CD8-positive, alpha-beta memory T cell (primary cell): ENCODE data around the gene GMDS. TPM values are rescaled to one million over a fixed set of nuclear protein-coding genes. Genes with fewer than 3 reads are reported as not detected.

Source experiments
- CTCF ChIA-PET: fragments of 350-600 bp; sonication (Branson Sonifier 250); formaldehyde crosslinking; loops from one replicate; lab custom pipeline; 2021; ENCODE audit warnings: antibody characterized with exemption; lab: Charles Lee
- POLR2A ChIA-PET: fragments of 350-600 bp; sonication (Branson Sonifier 250); formaldehyde crosslinking; loops from one replicate; lab custom pipeline; 2021; ENCODE audit warnings: antibody characterized with exemption; lab: Charles Lee
- DNase-seq, 5 donors: peaks; one replicate each; pipeline versions ENCODE4 v3.0.0 to v3.0.0-alpha.2; 2020 to 2022; ENCODE audit warnings: mixed read lengths in 1 of 5
- H3K27ac ChIP-seq: one replicate; pipeline ENCODE4 v1.7.0; 2013; ENCODE audit warnings: low read depth, mild to moderate bottlenecking, low read length, moderate library complexity
- H3K27me3 ChIP-seq: 2 replicates; pipeline ENCODE4 v1.7.0; 2013; ENCODE audit warnings: low read length, mild to moderate bottlenecking; ENCODE audit not compliant: insufficient read depth, poor library complexity, severe bottlenecking
- H3K36me3 ChIP-seq: 2 replicates; pipeline ENCODE4 v1.7.0; 2013; ENCODE audit warnings: mild to moderate bottlenecking, low read length, moderate library complexity; ENCODE audit not compliant: insufficient read depth
- H3K4me1 ChIP-seq: 2 replicates; pipeline ENCODE4 v1.7.0; 2013; ENCODE audit warnings: mild to moderate bottlenecking, low read length, moderate library complexity; ENCODE audit not compliant: insufficient read depth
- H3K4me3 ChIP-seq: 2 replicates; pipeline ENCODE4 v1.7.0; 2013; ENCODE audit warnings: mild to moderate bottlenecking, low read length
- H3K9me3 ChIP-seq: 2 replicates; pipeline ENCODE4 v1.7.0; 2013; ENCODE audit warnings: mild to moderate bottlenecking, low read length
- H3K27ac Mint-ChIP-seq, 8 donors: one replicate each; pipeline ENCODE4 v1.8.0; 2020 to 2021; ENCODE audit warnings: mixed read lengths in 8 of 8, mild to moderate bottlenecking in 6 of 8, inconsistent platforms in 3 of 8, moderate library complexity in 3 of 8
- H3K27me3 Mint-ChIP-seq, 2 donors: one replicate each; pipeline ENCODE4 v1.8.0; 2020 to 2021; ENCODE audit warnings: mixed read lengths in 2 of 2, mild to moderate bottlenecking in 1 of 2, moderate library complexity in 1 of 2
- H3K36me3 Mint-ChIP-seq, 3 donors: one replicate each; pipeline ENCODE4 v1.8.0; 2020 to 2021; ENCODE audit warnings: mixed read lengths in 3 of 3, inconsistent platforms in 1 of 3, mild to moderate bottlenecking in 1 of 3
- H3K4me1 Mint-ChIP-seq, 3 donors: one replicate each; pipeline ENCODE4 v1.8.0; 2020 to 2021; ENCODE audit warnings: mixed read lengths in 3 of 3, inconsistent platforms in 1 of 3, mild to moderate bottlenecking in 1 of 3
- H3K4me3 Mint-ChIP-seq, 7 donors: one replicate each; pipeline ENCODE4 v1.8.0; 2020 to 2021; ENCODE audit warnings: mixed read lengths in 7 of 7, mild to moderate bottlenecking in 6 of 7, moderate library complexity in 4 of 7, inconsistent platforms in 2 of 7
- H3K9me3 Mint-ChIP-seq, 5 donors: one replicate each; pipeline ENCODE4 v1.8.0; 2020 to 2022; ENCODE audit warnings: mixed read lengths in 5 of 5, mild to moderate bottlenecking in 3 of 5, moderate library complexity in 2 of 5, inconsistent platforms in 1 of 5
- polyA plus RNA-seq: library from polyadenylated mRNA; unstranded; fragments of 300-500 nt; fragmentation: Illumina TruSeq; gene quantifications from one replicate; pipeline ENCODE4 v1.2.3, GENCODE V29; 2021
- total RNA-seq, 2 experiments: library from RNA; stranded (reverse); gene quantifications; one replicate each; pipeline ENCODE4 v1.2.3, GENCODE V29; 2021

The GMDS gene
- total and polyA plus RNA-seq, 3 experiments from 2014 or later = 16.4 to 33.4 (median 28.6) TPM

DNA sequence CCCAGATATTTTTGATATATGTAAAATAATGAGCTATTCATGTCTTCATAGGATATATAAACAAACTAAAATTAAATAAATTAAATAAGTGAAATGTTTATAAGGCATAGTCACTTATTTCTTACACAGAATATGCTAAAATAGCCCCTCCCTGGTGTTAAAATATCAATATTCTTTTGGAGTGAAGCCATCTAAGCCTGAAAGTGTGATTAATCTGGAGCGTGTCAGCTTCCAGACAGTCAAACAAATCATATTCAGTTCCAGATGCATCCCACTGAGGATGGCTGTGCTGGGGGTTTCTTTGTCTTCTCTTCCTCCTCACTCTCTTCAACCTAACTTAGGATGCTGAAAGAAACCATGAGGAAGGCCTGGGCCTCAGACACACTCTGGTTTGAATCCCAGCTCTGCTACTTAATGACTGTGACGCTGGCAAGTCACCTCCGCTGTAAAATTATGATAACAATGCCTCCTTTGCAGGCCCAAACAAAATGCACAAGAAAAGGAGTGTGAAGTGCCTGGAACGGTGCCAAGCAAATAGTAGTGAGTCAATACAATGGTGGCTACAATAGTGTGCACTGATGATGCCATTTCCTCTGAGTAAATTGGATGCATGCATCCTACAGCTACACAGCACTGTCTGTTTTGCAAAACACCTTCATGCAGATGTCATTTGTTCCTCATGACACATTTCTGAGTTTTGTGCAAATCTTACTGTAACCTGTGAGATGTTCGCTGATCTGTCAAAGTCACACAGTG is 474.3 kb downstream of the GMDS start:
- H3K27me3 ChIP-seq = no peaks in the 10 kb centered on the region
- H3K9me3 ChIP-seq = no peaks in the 10 kb centered on the region
- no peak overlapping the region for H3K27ac ChIP-seq
- H3K27me3 Mint-ChIP-seq = no peaks in the 10 kb centered on the region
- peak overlapping the region in 4 of 8 donors; percentile 1 to 90 (median 33) for H3K27ac Mint-ChIP-seq
- H3K4me1 Mint-ChIP-seq = peaks cover 43 to 68% (median 63%) of the 10 kb centered on the region in 3 donors
- ChIA-PET POLR2A (no interaction called here), CTCF (no interaction called here)
- H3K4me1 ChIP-seq = peaks cover 18% of the 10 kb centered on the region
- no peaks in the 10 kb centered on the region for H3K9me3 Mint-ChIP-seq
- H3K36me3 ChIP-seq = no peaks in the 10 kb centered on the region
- H3K4me3 Mint-ChIP-seq = peak overlapping the region in 4 of 7 donors; percentile 9 to 85 (median 70)
- no peaks in the 10 kb centered on the region for H3K36me3 Mint-ChIP-seq
- no peak overlapping the region for H3K4me3 ChIP-seq
- no peak for DNase-seq

DNA sequence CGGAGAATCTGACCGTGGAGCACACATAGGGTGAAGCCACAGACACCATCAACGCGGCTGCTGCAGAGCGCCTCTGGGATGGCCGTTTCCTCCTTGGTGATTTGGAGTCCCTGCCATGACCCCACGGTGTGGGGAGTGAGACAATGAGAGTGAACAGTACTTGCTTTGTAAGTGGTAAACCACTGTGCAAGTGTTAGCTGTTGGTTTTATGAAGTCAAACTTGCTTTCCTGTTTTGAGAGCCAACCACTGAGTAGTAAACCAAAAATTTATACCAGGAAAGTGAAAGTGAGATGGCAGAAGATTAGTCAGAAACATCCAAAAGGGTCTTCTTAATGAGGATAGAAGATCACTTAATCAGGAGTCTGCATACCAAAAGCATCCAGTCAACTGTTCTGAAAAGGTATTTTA is 475.0 kb downstream of the GMDS start:
- ChIA-PET CTCF (no interaction called here), POLR2A (no interaction called here)
- H3K4me1 ChIP-seq = peaks cover 18% of the 10 kb centered on the region
- Mint-ChIP-seq H3K4me3 (peak overlapping the region in 6 of 7 donors; percentile 69 to 85 (median 81)), H3K27me3 (no peaks in the 10 kb centered on the region), H3K9me3 (no peaks in the 10 kb centered on the region), H3K36me3 (peaks cover 0 to 7% (median 1%) of the 10 kb centered on the region in 3 donors), H3K4me1 (peaks cover 43 to 68% (median 63%) of the 10 kb centered on the region in 3 donors), H3K27ac (peak overlapping the region; percentile 14 to 90 (median 78))
- DNase-seq = peak in 3 of 5 donors; percentile 46 to 62 (median 46)
- H3K9me3 ChIP-seq = no peaks in the 10 kb centered on the region
- no peak overlapping the region for H3K27ac ChIP-seq
- peak overlapping the region; percentile 10 for H3K4me3 ChIP-seq
- no peaks in the 10 kb centered on the region for H3K36me3 ChIP-seq
- H3K27me3 ChIP-seq = no peaks in the 10 kb centered on the region

DNA sequence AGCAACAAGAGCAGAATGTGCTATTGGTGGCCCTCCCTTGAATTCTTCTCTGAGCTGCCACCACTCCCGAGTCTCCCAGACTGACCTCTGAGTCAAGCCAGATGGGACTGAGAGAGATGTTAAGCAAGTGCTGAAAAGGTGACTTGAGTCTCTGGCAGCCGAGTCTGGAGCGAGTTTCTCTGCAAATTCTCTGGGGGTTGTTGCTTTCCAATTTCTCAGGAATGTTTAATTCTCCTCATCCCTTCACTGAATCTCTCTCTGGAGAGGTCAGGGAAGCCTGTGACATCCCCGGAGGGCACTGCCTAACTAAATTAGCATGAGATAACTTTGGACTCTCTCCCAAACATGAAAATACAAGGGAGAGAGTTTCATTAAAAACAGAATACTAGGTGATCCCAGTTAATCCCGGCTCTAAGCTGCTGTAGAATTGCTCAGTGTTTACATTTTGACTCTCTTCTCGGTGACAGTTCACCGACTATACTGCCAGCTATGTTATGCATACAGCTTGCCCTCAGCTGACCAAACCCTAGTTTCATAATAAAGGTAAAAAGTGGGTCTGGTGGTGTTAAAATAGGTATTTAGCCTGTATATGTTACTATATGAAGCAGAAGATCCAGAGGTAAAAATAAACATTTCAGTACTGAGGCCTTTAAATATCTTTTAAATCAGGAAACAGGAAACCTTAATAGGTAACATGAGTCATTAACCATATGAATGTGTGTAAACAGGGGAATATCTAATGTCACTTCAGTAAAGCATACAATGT is 477.7 kb downstream of the GMDS start:
- peaks cover 4% of the 10 kb centered on the region for H3K4me1 ChIP-seq
- H3K9me3 ChIP-seq = no peaks in the 10 kb centered on the region
- Mint-ChIP-seq H3K36me3 (peaks cover 2 to 18% (median 5%) of the 10 kb centered on the region in 3 donors), H3K9me3 (no peaks in the 10 kb centered on the region), H3K4me3 (no peak overlapping the region), H3K4me1 (peaks cover 26 to 42% (median 41%) of the 10 kb centered on the region in 3 donors), H3K27me3 (no peaks in the 10 kb centered on the region), H3K27ac (no peak overlapping the region)
- no peaks in the 10 kb centered on the region for H3K27me3 ChIP-seq
- ChIA-PET POLR2A (no interaction called here), CTCF (no interaction called here)
- no peak overlapping the region for H3K27ac ChIP-seq
- DNase-seq = no peak
- no peaks in the 10 kb centered on the region for H3K36me3 ChIP-seq
- H3K4me3 ChIP-seq = no peak overlapping the region

DNA sequence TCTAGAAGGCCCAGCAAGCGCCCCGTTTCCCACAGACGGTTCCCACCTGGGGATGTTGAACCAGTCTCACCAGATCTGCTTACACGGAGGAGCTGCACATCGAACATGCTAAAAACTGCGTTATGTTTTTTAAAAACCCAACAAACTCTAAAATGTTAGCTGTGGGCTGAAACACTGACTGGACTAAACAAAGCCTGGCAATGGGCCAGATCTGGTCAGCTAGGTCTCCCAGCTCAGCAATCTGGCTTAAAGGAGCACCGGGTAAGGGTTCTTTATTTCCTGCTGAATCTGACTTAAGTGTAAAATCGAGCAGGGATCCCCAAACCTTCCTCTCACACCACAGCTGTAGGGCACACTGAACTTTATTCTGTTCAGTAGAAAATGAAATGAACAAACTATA is 478.8 kb downstream of the GMDS start:
- no peak overlapping the region for H3K4me3 Mint-ChIP-seq
- POLR2A ChIA-PET = no interaction called here
- peaks cover 24 to 35% (median 33%) of the 10 kb centered on the region in 3 donors for H3K4me1 Mint-ChIP-seq
- Histone ChIP-seq H3K4me1 (peaks cover 4% of the 10 kb centered on the region), H3K9me3 (no peaks in the 10 kb centered on the region), H3K4me3 (no peak overlapping the region), H3K27me3 (no peaks in the 10 kb centered on the region), H3K36me3 (no peaks in the 10 kb centered on the region), H3K27ac (no peak overlapping the region)
- H3K9me3 Mint-ChIP-seq = no peaks in the 10 kb centered on the region
- H3K36me3 Mint-ChIP-seq = peaks cover 2 to 18% (median 7%) of the 10 kb centered on the region in 3 donors
- no peak for DNase-seq
- CTCF ChIA-PET = no interaction called here
- H3K27me3 Mint-ChIP-seq = no peaks in the 10 kb centered on the region
- H3K27ac Mint-ChIP-seq = no peak overlapping the region

DNA sequence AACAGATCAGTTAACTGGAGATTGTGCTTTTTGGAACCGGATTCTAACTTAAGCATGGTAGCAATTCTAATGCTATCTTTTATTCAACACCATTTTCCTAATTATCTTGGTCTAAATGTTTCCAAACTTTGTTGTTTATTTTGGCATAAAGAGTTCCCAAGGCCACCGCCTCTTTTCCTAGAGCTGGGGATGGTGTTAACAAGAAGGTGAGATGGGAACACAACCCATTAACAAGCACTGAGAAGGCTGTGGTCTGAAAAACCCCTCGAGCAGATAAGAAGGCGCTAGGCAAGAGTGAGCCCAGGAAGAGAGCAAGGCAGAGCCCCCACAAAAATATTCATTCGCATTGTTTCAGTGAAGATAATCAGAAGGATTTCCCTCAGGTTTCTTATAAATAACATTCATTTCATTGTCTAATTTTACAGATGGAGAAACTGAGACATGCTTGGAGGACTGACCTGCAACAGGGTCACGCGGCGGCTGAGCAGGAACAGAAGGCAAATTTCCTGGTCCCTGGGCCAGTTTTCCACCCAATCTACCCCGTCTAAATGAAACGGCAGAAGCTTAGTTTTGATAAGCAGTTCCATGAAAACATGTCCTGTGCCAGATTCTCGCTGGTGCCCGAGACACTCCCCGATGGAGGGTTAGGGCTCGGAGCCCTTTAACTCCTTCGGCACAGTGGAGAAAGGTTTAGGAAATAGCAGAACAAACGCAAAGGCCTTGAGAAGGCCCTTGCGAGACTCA is 480.1 kb downstream of the GMDS start:
- Mint-ChIP-seq H3K4me3 (no peak overlapping the region), H3K36me3 (peaks cover 2 to 21% (median 11%) of the 10 kb centered on the region in 3 donors), H3K9me3 (no peaks in the 10 kb centered on the region), H3K4me1 (peaks cover 13 to 21% (median 20%) of the 10 kb centered on the region in 3 donors), H3K27me3 (no peaks in the 10 kb centered on the region), H3K27ac (no peak overlapping the region)
- Histone ChIP-seq H3K27me3 (no peaks in the 10 kb centered on the region), H3K4me3 (no peak overlapping the region), H3K27ac (no peak overlapping the region), H3K4me1 (no peaks in the 10 kb centered on the region), H3K36me3 (no peaks in the 10 kb centered on the region), H3K9me3 (no peaks in the 10 kb centered on the region)
- POLR2A ChIA-PET = no interaction called here
- CTCF ChIA-PET = no interaction called here
- DNase-seq = no peak

DNA sequence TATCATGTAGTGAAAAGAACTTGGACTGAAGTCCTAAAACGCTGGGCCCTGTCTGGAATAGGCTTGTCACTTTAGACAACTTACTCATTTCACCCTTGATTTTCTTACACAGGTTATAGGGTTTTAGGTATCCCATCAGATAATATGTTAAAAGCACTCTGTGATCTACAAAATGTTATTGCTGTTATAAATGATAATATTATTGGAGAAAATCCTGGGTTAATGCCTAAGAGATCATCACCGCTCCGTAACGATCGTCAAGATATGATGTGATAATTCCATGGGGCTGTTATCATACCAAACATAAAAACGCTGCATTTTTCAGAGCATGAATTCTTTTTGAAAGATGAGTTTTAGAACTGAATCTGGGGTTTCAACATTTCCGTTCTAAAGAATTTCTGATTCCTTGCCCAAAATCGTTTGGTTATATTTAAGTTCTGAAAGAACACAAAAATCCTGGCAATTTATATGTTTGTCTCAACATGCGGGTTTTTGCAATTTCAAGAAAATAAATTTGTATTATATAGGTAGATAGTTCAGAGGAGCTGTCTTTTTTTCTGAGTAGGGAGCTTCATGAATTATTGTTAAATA is 480.9 kb downstream of the GMDS start:
- Mint-ChIP-seq H3K36me3 (peaks cover 2 to 21% (median 11%) of the 10 kb centered on the region in 3 donors), H3K4me1 (peaks cover 6 to 14% (median 14%) of the 10 kb centered on the region in 3 donors), H3K4me3 (no peak overlapping the region), H3K27me3 (no peaks in the 10 kb centered on the region), H3K27ac (no peak overlapping the region), H3K9me3 (no peaks in the 10 kb centered on the region)
- CTCF ChIA-PET = no interaction called here
- no peak overlapping the region for H3K27ac ChIP-seq
- no peak for DNase-seq
- no peaks in the 10 kb centered on the region for H3K36me3 ChIP-seq
- no peaks in the 10 kb centered on the region for H3K27me3 ChIP-seq
- POLR2A ChIA-PET = no interaction called here
- H3K4me1 ChIP-seq = no peaks in the 10 kb centered on the region
- H3K9me3 ChIP-seq = no peaks in the 10 kb centered on the region
- H3K4me3 ChIP-seq = no peak overlapping the region

DNA sequence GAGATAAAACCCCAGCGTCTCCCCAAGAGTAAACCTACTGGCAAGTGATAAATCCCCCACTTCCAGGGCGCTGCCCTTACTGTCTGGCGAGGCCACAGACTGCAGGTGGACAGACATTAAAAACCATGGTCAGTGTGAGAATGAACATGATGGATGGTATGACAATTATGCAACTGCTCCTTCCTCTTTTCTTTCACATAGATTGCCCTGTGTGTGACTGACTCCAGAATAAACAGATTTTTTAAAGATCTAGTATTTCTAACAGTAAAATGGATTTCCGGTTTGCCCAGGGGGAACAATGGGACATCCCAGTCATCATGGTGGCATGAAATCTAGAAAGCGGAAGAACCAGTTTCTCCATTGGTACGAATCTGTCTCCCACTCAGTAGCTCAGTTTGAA is 482.0 kb downstream of the GMDS start:
- H3K9me3 Mint-ChIP-seq = no peaks in the 10 kb centered on the region
- POLR2A ChIA-PET = no interaction called here
- peaks cover 4 to 8% (median 6%) of the 10 kb centered on the region in 3 donors for H3K4me1 Mint-ChIP-seq
- Histone ChIP-seq H3K4me1 (no peaks in the 10 kb centered on the region), H3K27me3 (no peaks in the 10 kb centered on the region), H3K9me3 (no peaks in the 10 kb centered on the region), H3K4me3 (no peak overlapping the region), H3K36me3 (no peaks in the 10 kb centered on the region), H3K27ac (no peak overlapping the region)
- peaks cover 2 to 21% (median 11%) of the 10 kb centered on the region in 3 donors for H3K36me3 Mint-ChIP-seq
- CTCF ChIA-PET = no interaction called here
- no peak overlapping the region for H3K27ac Mint-ChIP-seq
- no peaks in the 10 kb centered on the region for H3K27me3 Mint-ChIP-seq
- DNase-seq = no peak
- no peak overlapping the region for H3K4me3 Mint-ChIP-seq
